Stimulated activated CD8-positive, alpha-beta memory T cell treated with anti-CD3 and anti-CD28 coated beads, Interleukin-15, amount 100 ng/mL, for 1 hour (primary cell): Measurements from ENCODE around the gene FHIT.

Experiments
- DNase-seq: peaks from one replicate; pipeline ENCODE4 v3.0.0-alpha.2; 2020; ENCODE audit warnings: low read depth

Gene FHIT

GRCh38 chr3:59877263-59878037 is 1373.8 kb downstream of the FHIT start:
- no peak for DNase-seq

- no peak for DNase-seq
Observed at GRCh38 chr3:59876533-59877062, 1374.7 kb downstream of the FHIT start.

DNA sequence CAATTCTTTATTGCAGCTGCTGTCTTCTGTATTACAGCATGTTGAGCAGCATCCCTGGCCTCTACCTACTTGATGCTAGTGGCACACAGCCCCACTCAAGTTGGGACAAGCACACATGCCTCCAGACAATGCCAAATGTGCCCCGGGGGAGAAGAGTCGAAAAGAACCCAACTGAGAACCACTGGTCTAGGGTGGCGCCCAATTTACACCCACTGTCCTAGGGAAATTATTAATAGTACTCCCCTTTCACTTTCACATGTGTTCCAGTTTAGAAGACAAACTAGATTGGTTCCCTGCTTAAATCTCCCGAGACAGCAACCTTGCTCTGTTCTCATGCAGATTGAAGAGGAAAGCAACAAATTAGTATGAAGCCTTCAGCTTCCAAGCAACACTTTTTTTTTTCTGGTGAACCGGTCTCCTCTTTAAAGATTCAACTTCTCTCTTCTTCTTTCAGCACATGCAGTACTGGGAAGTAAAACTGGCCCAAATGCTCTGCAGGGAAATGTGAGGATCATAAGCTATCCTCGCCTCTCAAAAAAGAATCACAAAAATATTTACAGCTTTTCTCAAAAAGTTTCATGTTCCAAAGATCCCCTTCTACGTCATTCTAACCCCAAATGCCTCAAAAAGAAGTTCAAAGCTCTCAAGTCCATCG is 1377.5 kb downstream of the FHIT start:
- DNase-seq: no peak

DNA sequence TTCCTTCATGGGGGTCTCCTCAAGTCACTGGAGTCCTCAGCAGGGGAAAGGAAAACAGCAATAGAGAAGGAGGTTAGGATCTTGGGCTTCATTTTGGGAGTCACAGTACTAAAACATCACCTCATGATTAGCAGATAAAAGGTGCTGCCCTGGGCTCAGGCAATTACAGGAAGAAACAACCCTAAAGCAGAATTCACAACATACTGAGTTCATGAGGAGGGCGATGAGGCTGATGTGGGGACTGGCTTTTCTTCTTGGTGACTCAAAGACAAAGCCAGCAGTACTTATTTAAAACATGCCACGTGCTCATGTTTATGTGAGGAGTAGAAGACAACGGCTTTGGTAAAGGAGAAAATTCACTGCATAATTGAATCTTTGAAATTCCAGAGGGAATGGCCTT is 1379.1 kb downstream of the FHIT start:
- DNase-seq: no peak

DNA sequence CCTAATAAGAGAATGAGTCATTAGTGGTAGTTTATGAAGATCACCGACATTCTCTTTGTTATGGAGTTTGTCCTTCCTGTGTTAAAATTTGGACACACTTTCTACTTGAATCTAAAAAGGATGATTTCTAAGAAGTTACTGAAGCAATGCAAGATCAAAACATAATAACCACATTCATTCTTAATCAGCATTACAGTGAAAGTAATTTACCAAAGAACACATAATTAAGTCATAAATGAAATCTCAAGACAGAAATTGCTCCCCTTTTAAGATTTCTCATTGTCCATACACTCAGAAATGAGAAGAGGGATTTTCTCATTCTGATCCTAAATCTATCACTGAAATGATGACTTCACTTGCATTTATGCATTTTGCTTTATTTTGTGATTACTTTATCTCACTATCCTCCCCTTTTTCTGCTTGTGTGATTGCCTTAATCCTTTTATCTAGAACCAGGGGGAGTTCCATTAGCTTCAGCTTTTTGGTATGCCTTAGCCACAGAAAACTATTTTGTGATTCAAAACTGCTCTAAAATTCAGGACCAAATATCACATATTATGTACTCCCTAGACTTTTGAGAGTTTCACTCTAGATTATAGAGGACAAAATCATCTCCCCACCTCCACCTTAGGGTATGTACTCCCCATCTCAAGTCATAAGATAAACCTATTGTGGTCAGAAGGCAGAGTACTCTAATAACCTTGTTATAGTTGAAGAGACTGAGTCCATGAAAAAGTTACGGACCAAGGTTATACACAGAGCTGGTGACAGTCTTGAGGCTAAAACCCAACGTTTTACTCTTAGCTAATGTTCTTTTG is 1383.9 kb downstream of the FHIT start:
- no peak for DNase-seq

GRCh38 chr3:59866076-59866475 is 1385.2 kb downstream of the FHIT start:
- no peak for DNase-seq

DNA sequence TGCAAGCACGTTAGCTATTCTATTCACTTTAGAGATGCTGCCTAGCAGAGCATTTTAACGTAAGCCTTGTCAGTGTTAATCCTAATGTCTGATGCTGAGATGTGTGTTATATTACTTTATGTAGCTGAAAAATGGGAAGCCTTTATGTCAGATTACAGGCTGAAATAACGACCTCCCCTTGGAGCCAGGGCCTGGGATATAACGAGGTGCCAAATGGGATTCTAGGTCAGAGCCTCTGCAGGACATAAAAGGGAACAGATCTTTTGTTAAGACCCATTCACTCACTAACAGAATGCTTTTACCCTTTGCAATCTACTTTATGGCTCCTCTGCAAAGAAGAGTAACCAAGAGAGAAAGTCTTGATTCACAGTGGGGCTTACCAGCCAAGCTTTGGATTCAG is 1385.9 kb downstream of the FHIT start:
- DNase-seq: no peak

GRCh38 chr3:59862686-59863085 is 1388.6 kb downstream of the FHIT start:
- DNase-seq: no peak

DNA sequence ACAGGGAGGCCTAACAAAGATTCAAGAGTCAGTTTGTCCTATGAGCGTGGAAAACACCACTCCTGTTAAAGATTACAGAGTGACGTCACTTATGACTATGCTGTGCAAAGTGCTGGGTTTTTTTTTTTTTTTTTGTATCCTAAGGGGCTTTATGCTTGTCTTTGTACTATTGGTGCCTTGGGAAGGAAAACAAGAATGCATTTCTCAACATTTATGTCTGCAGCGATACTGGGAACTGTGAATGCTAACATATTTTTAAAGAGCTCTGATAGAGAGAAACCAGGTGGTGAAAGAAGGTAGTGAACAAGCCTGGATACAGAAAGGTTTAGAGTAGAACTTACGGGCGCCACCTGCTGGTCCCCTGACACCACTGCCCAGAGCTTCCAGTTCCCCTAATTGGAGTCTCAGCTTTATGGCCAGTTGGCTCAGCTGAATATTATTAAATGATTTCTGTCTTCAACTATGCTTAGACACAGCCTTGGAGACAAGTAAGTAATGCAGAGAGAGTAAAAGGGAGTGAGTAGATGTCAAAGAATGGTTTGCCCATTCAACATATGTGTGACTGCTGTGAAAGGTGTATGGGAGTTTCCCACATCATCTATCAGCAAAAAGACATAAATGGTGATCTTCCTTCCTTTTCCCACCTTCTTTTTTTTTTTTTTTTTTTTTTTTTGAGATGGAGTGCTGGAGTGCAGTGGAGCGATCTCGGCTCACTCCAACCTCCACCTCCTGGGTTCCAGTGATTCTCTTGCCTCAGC is 1393.5 kb downstream of the FHIT start:
- peak; percentile 60 for DNase-seq

GRCh38 chr3:59856934-59857460 is 1394.3 kb downstream of the FHIT start:
- no peak for DNase-seq

- no peak for DNase-seq
Observed at GRCh38 chr3:59854061-59854709, 1397.1 kb downstream of the FHIT start.

GRCh38 chr3:59850417-59850816 is 1400.8 kb downstream of the FHIT start:
- no peak for DNase-seq

DNA sequence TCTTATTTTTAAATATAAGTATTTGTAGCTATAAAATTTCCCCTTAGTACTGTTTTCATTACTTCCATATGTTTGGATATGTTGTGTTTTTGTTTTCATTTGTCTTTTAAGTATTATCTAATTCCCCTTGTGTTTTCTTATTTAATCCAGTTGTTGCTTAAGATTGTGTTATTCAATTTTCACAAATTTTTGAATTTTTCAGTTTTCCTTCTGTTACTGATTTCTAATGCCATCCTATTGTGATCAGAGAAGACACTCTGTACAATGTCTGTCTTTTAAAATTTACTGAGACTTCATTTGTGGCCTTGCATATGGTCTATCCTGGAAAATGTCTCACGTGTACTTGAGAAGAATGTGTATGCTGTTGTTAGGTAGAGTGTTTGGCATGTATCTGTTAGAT is 1405.9 kb downstream of the FHIT start:
- no peak for DNase-seq

DNA sequence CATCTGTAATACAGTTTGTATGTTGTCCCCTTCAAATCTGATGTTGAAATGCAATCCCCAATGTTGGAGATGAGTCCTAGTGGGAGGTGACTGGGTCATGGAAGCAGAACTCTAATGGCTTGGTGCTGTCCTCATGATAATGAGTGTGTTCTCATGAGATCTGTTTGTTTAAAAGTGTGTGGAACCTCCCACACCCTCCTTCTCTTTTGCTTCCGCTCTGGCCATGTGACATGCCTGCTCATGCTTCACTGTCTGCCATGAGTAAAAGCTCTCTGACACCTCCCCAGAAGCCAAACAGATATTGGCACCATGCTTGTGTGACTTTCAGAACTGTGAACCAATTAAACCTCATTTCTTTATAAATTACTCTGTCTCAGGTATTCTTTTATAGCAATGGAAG is 1407.4 kb downstream of the FHIT start:
- no peak for DNase-seq

- DNase-seq: no peak
Observed at GRCh38 chr3:59839810-59840515, 1411.3 kb downstream of the FHIT start.

GRCh38 chr3:59839283-59839682 is 1412.0 kb downstream of the FHIT start:
- no peak for DNase-seq

DNA sequence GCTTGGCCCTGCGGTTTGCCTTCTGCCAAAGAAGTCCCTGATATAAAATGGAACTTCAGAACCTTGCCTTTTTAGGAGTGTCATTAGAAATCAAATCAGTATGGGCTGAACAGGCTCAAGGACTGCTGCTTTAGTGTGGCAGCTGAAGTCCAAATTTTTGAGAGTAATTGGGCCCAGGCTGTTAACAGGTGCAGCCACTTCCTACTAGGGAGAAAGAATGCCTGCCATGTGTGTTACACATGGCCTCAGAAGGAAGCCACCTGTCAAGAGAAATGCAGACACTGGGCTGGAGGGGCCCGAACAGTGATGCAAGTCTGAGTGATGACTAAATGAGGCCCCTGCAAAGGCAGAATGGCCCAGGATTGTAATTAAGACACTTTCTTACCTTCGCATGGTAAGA is 1414.7 kb downstream of the FHIT start:
- DNase-seq: no peak

DNA sequence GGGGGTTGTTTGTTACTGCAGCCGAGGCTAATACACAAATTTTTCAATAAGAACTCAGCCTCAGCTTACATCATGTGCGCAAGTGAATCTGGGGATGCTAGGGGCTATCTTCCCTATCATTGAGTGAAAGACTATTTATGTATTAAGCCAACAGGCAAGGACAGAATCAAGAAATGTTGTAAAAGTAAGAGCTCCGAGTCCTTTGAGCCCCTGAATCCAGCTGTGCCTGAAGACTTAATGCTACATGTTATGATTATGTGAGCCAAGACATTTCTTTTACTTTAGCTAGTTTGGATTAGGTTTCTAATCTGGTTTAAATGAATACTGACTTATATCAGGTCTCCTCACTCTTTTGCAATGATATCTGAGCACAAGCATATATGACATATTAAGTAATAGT is 1418.5 kb downstream of the FHIT start:
- DNase-seq: no peak

DNA sequence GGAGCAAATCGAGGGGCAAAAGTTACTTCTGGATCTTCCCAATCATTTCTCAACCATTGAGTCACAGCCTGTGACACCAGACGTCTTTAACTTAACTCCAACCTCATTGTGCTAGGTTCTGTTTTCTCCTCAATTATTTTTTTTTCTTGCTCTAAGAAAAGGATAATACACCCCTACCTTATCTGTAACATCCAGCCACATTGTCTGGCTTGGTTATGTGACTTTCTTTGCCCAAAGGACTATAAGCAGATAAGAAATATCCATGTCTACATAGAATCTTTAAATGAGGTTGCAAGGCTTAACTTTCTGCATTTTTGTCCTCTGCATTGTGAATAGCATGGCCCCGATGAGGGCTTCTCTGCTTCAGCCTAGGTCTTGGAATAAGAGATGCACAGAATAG is 1419.0 kb downstream of the FHIT start:
- no peak for DNase-seq

DNA sequence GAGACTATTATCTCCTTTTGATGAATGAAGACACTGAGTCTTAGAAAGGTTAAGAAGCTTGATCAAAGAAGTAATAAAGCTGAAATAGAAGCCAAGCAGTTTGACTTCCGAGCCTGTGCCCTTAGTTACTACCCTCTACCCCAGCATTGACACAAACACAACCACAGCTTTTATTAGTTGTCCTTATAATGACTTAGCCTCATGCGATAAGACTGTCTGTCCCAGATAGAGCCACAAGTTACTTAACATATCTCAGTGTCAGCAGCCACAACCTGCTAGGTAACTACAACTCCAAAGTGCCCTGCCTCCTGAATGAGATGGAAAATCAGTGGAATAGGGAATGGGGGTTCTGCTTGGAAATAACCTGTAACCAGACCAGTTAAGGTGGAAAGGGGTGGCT is 1419.9 kb downstream of the FHIT start:
- DNase-seq: no peak

- no peak for DNase-seq
Observed at GRCh38 chr3:59829527-59829926, 1421.7 kb downstream of the FHIT start.
